Measurements from ENCODE around the gene INAFM2.

Gene INAFM2

DNA sequence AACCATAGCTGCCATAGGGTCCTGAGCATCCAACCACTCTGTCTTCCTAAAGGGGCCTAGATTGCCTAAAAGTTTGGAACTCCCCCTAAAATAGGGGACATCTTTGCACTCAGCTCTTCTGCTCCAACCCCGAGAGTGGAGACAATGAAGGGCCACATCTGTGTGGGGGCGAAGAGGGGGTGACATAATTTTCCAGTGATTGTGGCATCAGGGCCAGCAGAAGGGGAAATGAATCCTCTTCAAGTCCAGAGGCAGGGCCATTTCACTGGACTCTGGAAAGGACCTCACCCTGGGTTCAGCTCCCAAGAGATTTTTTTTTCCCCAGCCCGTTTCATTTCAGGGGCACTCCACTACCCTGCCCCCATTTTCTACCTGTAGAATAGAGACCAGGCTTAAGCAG, 36.0 kb upstream of the INAFM2 start:
- DNase-seq (ENCODE audit: low read depth in 2 of 2): no peak

GRCh38 chr15:40287968-40288367, 35.5 kb upstream of the INAFM2 start:
- DNase-seq (ENCODE audit: low read depth in 2 of 2): no peak

- DNase-seq (ENCODE audit: low read depth in 2 of 2): no peak
Measured at GRCh38 chr15:40289140-40289775, 34.2 kb upstream of the INAFM2 start.

GRCh38 chr15:40290545-40290917, 33.0 kb upstream of the INAFM2 start:
- no peak for DNase-seq (ENCODE audit: low read depth in 2 of 2)

- no peak for DNase-seq (ENCODE audit: low read depth in 2 of 2)
Measured at GRCh38 chr15:40290918-40291574, 32.4 kb upstream of the INAFM2 start.

DNA sequence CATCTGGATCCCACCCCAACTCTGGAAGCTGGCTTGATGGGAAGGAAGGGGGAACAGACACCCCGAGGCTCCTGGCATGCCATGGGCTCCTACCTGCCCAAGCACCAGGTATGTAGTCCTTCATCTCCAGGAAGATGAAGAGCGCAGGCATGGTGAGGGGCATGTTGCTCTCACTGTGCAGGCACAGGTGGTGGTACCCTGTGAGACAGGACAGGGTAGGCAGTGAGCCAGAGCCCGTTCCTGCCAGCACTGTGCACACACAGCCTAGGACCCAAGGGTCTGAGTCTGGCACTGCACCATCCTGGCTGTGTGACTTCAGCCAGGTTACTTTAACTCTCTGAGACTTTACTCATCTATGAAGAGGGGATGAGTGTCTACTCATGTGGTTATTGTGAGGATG, 31.2 kb upstream of the INAFM2 start:
- no peak for DNase-seq (ENCODE audit: low read depth in 2 of 2)

DNA sequence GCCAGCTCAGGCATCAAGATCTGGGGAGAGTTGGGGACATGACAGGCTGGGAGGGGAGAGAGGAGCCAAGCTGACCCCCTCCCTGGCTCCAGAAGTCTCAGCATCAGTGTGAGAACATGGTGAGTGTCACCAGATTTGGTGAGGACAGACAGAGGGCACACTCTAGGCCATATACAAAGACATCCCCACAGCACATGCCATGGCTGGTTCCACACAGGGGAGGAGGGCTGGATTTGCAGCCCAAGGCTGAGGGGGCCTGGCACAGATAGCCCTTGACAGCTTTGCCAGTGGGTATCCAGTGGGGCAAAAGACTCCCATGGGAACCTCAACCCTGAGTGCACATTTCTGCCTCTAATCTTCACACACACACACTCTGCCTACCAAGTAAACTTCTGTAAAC, 30.5 kb upstream of the INAFM2 start:
- no peak for DNase-seq (ENCODE audit: low read depth in 2 of 2)

GRCh38 chr15:40293905-40294895, 29.3 kb upstream of the INAFM2 start:
- DNase-seq (ENCODE audit: low read depth in 2 of 2): no peak

DNA sequence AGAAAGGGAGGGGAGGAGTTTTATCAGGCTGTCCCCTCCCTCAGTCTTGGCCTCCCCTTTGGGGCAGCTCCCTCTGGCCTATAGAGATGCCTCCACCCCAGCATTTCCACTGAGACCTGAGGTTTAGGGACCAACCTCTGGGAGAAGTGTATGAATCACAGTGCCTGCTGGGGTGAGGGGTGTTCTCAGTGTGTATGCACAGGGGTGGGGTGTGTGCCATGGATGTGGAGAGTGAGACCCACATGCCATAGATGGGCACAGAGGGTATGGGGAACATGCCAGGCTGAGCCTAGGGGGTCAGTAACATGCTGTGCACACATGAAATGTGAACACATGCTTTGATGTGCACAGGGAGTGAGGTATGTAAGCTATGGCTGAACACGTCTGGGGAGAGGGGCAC, 28.2 kb upstream of the INAFM2 start:
- DNase-seq (ENCODE audit: low read depth in 2 of 2): no peak

DNA sequence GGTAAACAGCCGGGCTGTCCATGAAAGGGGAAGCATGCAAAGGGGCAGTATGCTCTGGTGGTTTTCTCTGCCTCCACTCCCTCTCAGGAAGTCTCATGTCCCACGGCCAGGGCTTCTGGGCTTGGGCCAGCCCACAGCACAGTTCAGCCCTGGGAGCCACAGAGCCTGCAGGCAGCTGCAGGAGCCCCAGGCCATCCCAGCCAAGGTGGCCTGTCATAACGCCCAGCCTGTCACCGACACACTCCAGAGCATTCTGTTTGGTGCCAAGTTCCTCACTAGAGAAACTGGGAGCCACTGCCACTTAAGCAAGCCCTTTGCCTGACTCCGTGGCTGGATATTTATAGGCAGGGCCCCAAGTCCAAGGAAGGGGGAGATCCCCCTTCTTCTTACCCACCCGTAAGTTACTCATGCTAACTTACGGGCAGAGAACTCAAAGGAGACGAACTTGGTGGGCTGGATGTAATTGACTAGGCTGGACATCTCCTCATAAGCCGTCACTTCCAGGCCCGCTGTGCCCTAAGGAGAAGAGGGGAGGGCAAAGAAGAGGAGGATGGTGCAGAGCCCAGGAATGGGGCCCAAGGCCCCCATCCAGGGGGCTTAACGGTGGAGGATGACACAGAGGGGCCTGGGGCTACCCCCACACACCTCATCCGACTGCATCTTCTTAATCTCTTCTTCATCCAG, 27.5 kb upstream of the INAFM2 start:
- DNase-seq (ENCODE audit: low read depth in 2 of 2): no peak

DNA sequence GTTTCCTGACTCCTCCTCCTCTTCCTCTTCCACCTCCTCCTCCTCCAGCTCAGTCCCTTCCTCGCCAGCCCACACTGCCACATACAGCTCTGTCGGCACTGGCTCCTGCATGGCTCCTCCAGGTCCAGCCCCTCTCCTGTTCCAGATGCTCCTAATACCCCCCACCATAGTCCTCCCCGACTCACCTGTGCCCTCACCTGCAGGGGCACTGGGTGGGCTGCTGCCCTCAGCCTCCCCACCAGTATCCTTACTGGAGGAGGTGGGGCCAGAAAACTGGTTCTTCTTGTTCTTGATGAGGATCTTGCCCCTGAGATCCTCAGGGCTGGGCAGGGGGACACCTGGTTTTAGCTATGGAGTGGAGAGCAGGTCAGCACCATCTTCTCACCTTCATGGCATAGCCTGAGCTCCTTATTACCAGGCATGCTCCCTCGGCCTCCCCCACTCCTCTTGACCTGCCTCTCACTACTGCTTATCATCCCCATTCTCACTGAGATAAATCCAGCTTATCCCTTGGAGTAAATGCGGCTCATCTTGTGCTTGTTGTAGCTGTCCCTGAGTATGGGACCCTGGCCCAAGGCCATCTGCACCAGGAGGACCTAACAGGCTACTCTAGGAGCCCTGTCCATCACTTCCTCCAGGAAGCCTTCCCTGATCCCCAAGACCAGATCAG, 26.8 kb upstream of the INAFM2 start:
- DNase-seq (ENCODE audit: low read depth in 2 of 2): no peak

DNA sequence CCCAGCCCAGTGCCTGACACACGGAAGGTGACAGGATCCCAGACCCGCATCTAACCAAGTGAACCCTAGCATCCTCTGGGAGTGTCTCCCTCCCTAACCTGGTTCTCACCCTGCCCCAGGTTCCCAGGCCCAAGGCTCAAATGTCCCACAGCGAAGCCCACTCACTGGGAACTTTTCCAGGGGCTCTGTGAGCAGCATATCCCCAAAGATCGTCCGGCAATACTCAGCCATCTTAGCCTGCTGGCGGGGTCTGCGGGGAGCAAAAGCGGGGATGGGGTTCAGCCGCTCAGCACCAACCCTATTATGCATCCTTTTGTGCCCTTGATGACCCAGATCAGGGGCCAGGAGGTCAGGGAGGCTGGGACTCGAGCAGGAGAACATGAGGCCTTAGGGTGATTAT, 26.1 kb upstream of the INAFM2 start:
- DNase-seq (ENCODE audit: low read depth in 2 of 2): no peak

DNA sequence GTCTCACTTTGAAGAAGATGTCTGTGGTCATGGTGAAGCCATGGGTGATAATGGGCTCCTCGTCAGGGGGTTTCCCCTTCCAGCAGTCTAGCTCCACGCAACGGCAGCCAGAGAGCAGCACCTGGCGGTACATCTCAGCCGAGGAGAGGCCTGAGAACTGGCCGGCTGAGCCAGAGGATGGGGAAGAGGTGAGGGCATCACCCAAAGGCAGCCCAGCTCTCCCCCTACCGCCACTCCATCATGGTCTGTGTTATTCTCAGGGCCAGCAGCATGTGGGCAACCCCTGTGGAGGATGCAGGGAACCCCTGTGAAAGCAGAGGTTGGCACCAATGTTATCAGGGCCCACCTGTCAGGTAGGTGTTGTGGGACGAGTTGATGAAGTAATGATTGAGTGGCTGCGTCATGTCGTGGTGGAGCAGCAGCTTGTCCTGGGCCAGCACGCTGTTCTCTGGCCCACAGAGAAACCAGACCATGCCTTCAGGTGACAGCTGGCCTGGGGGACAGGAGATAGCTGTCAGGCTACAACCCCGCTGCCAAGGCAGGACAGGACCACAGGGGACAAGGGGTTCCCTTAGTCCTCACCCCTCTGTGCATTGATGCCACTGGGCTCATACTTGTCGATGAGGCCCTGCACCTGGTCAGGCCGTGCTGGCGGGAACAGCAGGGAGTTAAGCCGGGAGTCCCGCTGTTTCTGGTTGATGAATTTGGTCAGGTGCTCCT, 25.1 kb upstream of the INAFM2 start:
- no peak for DNase-seq (ENCODE audit: low read depth in 2 of 2)

DNA sequence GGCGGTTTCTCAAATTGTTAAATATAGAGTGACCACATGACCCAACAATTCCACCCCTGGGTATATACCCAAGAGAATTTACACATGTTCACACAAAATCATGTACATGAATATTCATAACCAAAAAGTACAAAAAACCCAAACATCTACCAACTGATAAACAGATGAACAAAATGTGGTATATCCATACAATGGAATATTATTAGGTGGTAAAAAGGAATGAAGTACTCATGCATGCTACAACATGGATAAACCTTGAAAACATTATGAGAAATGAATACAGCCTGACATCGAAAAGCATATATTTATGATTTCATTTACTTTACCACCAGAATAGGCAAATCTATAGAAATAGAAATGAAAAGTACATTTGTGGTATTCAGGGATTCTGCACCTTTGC, 23.1 kb upstream of the INAFM2 start:
- no peak for DNase-seq (ENCODE audit: low read depth in 2 of 2)

DNA sequence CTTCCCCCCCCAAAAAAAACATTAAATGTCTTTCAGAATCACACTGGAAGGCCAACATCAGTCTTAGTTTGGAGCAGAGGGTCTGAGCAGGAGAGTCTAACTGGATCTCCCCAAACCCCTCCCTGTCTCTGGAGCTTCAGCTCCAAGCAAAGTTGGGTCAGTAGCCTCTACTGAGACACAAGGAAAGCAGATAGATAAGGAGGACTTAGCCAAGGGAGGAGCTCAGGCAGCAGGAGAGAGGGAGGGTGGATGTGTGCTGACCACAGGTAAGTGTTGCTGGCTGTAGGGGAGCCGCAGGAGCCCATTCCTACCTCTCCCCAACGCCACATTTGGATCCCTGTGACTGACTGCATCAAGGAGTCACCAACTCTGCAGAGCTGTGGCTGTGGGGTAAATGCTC, 22.7 kb upstream of the INAFM2 start:
- no peak for DNase-seq (ENCODE audit: low read depth in 2 of 2)

- no peak for DNase-seq (ENCODE audit: low read depth in 2 of 2)
Measured at GRCh38 chr15:40301467-40302179, 21.9 kb upstream of the INAFM2 start.

GRCh38 chr15:40302288-40302886, 21.1 kb upstream of the INAFM2 start:
- no peak for DNase-seq (ENCODE audit: low read depth in 2 of 2)

GRCh38 chr15:40302981-40303380, 20.5 kb upstream of the INAFM2 start:
- no peak for DNase-seq (ENCODE audit: low read depth in 2 of 2)

DNA sequence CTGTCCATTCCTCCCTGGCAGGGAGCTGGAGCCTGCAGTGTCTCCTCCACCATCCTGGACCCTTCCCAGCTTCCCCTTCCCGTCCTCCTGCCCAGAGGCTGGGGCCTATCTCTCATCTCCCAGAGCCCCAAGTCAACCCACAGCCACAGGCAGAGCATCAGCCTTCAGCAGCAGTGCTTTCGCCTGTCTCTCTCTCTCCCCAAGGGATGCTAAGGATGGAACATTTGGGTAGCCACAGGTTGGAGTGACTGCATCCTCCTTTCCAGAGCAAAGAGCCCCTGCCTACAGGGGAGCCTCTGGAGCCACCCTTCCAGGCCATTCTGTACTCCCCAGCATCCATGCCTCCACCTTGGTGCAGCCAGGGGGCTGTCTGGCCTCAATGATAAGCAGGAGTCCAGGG, 19.9 kb upstream of the INAFM2 start:
- DNase-seq (ENCODE audit: low read depth in 2 of 2): no peak

DNA sequence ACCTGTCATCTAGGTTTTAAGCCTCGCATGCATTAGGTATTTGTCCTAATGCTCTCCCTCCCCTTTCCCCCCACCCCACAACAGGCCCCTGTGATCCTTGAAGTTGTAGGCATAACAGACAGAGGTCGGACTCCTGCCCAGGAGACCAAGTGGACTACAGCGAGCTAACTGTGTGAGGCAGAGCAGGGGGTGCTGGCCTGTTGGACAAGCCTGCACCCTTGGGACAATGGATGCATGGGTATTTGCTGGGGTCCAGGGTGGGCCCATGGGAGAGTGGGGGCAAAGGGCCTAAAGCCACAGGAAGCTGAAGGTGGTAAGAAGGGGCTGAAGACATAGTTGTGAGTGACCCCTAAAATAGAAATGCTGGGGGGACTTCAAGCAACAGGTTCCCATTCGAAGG, 18.2 kb upstream of the INAFM2 start:
- DNase-seq (ENCODE audit: low read depth in 2 of 2): no peak

Data from stimulated activated CD8-positive, alpha-beta memory T cell treated with anti-CD3 and anti-CD28 coated beads, Interleukin-2, amount 100 ng/mL, for 48 hours (primary cell).